Upper lobe of left lung (tissue), 4 donors: ENCODE data around the gene CAPRIN1.
"Not testable (repeated sequence)": the region's sequence is repeated elsewhere in the genome, so short reads cannot be mapped to it uniquely, and the experiment has no call there.

Experiments used
- POLR2A ChIP-seq, 4 donors: fragments of 450-650 bp; IDR thresholded peaks; one replicate each; pipeline ENCODE4 v1.5.1; 2016 to 2017; ENCODE audit warnings: antibody characterized with exemption in 4 of 4, mild to moderate bottlenecking in 2 of 4
- TF ChIP-seq, protein P1 (sequence below), 6 experiments: fragments of 450-650 bp in 4 of 6; fragments of 200-600 bp in 2 of 6; sonication (generic) in 2 of 6; IDR thresholded peaks; one replicate each; pipeline ENCODE4 v1.5.1; 2016 to 2019; ENCODE audit warnings: antibody characterized with exemption in 6 of 6

DNA sequence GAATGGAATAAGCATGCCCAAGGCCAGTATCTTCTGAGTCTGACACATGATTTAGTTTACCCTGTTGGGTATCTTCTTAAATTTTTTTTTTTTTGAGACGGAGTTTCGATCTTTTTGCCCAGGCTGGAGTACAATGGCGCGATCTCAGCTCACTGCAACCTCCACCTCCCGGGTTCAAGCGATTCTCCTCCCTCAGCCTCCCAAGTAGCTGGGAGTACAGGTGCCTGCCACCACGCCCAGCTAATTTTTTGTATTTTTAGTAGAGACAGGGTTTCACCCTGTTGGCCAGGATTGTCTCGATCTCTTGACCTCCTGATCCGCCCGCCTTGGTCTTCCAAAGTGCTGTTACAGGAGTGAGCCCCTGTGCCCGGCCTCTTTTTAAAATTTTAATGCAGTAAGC is 2.8 kb downstream of the CAPRIN1 start:
- TF ChIP-seq, protein P1, sequence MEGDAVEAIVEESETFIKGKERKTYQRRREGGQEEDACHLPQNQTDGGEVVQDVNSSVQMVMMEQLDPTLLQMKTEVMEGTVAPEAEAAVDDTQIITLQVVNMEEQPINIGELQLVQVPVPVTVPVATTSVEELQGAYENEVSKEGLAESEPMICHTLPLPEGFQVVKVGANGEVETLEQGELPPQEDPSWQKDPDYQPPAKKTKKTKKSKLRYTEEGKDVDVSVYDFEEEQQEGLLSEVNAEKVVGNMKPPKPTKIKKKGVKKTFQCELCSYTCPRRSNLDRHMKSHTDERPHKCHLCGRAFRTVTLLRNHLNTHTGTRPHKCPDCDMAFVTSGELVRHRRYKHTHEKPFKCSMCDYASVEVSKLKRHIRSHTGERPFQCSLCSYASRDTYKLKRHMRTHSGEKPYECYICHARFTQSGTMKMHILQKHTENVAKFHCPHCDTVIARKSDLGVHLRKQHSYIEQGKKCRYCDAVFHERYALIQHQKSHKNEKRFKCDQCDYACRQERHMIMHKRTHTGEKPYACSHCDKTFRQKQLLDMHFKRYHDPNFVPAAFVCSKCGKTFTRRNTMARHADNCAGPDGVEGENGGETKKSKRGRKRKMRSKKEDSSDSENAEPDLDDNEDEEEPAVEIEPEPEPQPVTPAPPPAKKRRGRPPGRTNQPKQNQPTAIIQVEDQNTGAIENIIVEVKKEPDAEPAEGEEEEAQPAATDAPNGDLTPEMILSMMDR (IDR thresholded peaks at IDR 0.05), result not testable (repeated sequence)
- TF ChIP-seq POLR2A (IDR thresholded peaks at IDR 0.05), result not testable (repeated sequence)
